ACC112 (cell line): Measurements from ENCODE around the gene DGKB.

ENCODE experiments used
- H2AFZ ChIP-seq: fragments of 200-600 bp; sonication (generic); one replicate; pipeline ENCODE4 v1.6.0; 2017; ENCODE audit warnings: antibody characterized with exemption, low read length; ENCODE audit not compliant: unreplicated experiment
- H3K27ac ChIP-seq: fragments of 200-600 bp; sonication (generic); 2 replicates; pipeline ENCODE4 v1.5.1; 2014; ENCODE audit warnings: low read depth, mild to moderate bottlenecking, antibody characterized with exemption, low read length, moderate library complexity
- H3K27me3 ChIP-seq: fragments of 200-600 bp; sonication (generic); 2 replicates; pipeline ENCODE4 v1.6.1; 2014; ENCODE audit warnings: mild to moderate bottlenecking, antibody characterized with exemption, low read length, moderate library complexity, mixed read lengths; ENCODE audit not compliant: insufficient read depth
- H3K36me3 ChIP-seq: fragments of 200-600 bp; sonication (generic); 2 replicates; pipeline ENCODE4 v1.6.1; 2016; ENCODE audit warnings: mild to moderate bottlenecking, antibody characterized with exemption, low read length, moderate library complexity, mixed read lengths; ENCODE audit not compliant: insufficient read depth
- H3K4me1 ChIP-seq: fragments of 200-600 bp; sonication (generic); one replicate; pipeline ENCODE4 v1.6.1; 2016; ENCODE audit warnings: low read length, mixed read lengths; ENCODE audit not compliant: insufficient read depth, unreplicated experiment, control insufficient read depth
- H3K4me3 ChIP-seq: fragments of 200-600 bp; sonication (generic); 2 replicates; pipeline ENCODE4 v1.5.1; 2014; ENCODE audit warnings: mild to moderate bottlenecking, low read depth, low read length
- H3K79me2 ChIP-seq: fragments of 200-600 bp; sonication (generic); one replicate; pipeline ENCODE4 v1.6.0; 2016; ENCODE audit warnings: low read length; ENCODE audit not compliant: control insufficient read depth, unreplicated experiment, insufficient read depth

DGKB gene

GRCh38 chr7:14900051-14900450, 2.5 kb downstream of the DGKB start:
- Histone ChIP-seq H3K27ac (no peak overlapping the region), H2AFZ (no peak overlapping the region), H3K36me3 (no peaks in the 10 kb centered on the region), H3K4me3 (no peak overlapping the region), H3K4me1 (peaks cover 13% of the 10 kb centered on the region), H3K27me3 (no peaks in the 10 kb centered on the region), H3K79me2 (no peaks in the 10 kb centered on the region)

- no peak overlapping the region for H3K4me3 ChIP-seq
- no peak overlapping the region for H2AFZ ChIP-seq
- peaks cover 21% of the 10 kb centered on the region for H3K4me1 ChIP-seq
- no peak overlapping the region for H3K27ac ChIP-seq
- no peaks in the 10 kb centered on the region for H3K27me3 ChIP-seq
- no peaks in the 10 kb centered on the region for H3K79me2 ChIP-seq
- no peaks in the 10 kb centered on the region for H3K36me3 ChIP-seq
These were observed 3.5 kb downstream of the DGKB start for GRCh38 chr7:14899030-14899429.

GRCh38 chr7:14896461-14896860, 6.1 kb downstream of the DGKB start:
- H3K79me2 ChIP-seq, result no peaks in the 10 kb centered on the region
- no peak overlapping the region for H3K4me3 ChIP-seq
- no peaks in the 10 kb centered on the region for H3K36me3 ChIP-seq
- no peaks in the 10 kb centered on the region for H3K27me3 ChIP-seq
- no peak overlapping the region for H2AFZ ChIP-seq
- H3K4me1 ChIP-seq, result peaks cover 22% of the 10 kb centered on the region
- no peak overlapping the region for H3K27ac ChIP-seq

- Histone ChIP-seq H3K27me3 (no peaks in the 10 kb centered on the region), H3K36me3 (no peaks in the 10 kb centered on the region), H3K4me1 (peaks cover 16% of the 10 kb centered on the region), H3K4me3 (no peak overlapping the region), H3K27ac (no peak overlapping the region), H2AFZ (no peak overlapping the region), H3K79me2 (no peaks in the 10 kb centered on the region)
These were observed 7.7 kb downstream of the DGKB start for GRCh38 chr7:14894826-14895225.

- peak overlapping the region; percentile 36 for H2AFZ ChIP-seq
- H3K27me3 ChIP-seq, result no peaks in the 10 kb centered on the region
- peaks cover 26% of the 10 kb centered on the region for H3K4me1 ChIP-seq
- H3K27ac ChIP-seq, result no peak overlapping the region
- no peak overlapping the region; the same call in 1 of the 2 replicates for H3K4me3 ChIP-seq
- H3K36me3 ChIP-seq, result no peaks in the 10 kb centered on the region
- H3K79me2 ChIP-seq, result no peaks in the 10 kb centered on the region
These were observed 9.6 kb downstream of the DGKB start for GRCh38 chr7:14892961-14893360.

GRCh38 chr7:14891289-14891688, 11.3 kb downstream of the DGKB start:
- no peak overlapping the region for H2AFZ ChIP-seq
- no peak overlapping the region for H3K27ac ChIP-seq
- no peaks in the 10 kb centered on the region for H3K27me3 ChIP-seq
- no peaks in the 10 kb centered on the region for H3K79me2 ChIP-seq
- H3K4me3 ChIP-seq, result no peak overlapping the region
- H3K4me1 ChIP-seq, result peaks cover 26% of the 10 kb centered on the region
- H3K36me3 ChIP-seq, result no peaks in the 10 kb centered on the region

GRCh38 chr7:14888962-14889361, 13.6 kb downstream of the DGKB start:
- Histone ChIP-seq H3K79me2 (no peaks in the 10 kb centered on the region), H3K4me1 (peaks cover 16% of the 10 kb centered on the region), H3K36me3 (no peaks in the 10 kb centered on the region), H3K27me3 (no peaks in the 10 kb centered on the region), H3K4me3 (no peak overlapping the region), H3K27ac (no peak overlapping the region), H2AFZ (no peak overlapping the region)

- Histone ChIP-seq H3K4me1 (peaks cover 11% of the 10 kb centered on the region), H3K36me3 (no peaks in the 10 kb centered on the region), H3K79me2 (no peaks in the 10 kb centered on the region), H2AFZ (no peak overlapping the region), H3K27ac (no peak overlapping the region), H3K27me3 (no peaks in the 10 kb centered on the region), H3K4me3 (no peak overlapping the region)
These were observed 16.0 kb downstream of the DGKB start for GRCh38 chr7:14886533-14886932.

- Histone ChIP-seq H3K27me3 (no peaks in the 10 kb centered on the region), H3K27ac (no peak overlapping the region), H2AFZ (no peak overlapping the region), H3K4me3 (no peak overlapping the region), H3K36me3 (no peaks in the 10 kb centered on the region), H3K4me1 (no peaks in the 10 kb centered on the region), H3K79me2 (no peaks in the 10 kb centered on the region)
These were observed 26.5 kb downstream of the DGKB start for GRCh38 chr7:14875941-14876587.

GRCh38 chr7:14871880-14872279, 30.7 kb downstream of the DGKB start:
- no peak overlapping the region for H3K27ac ChIP-seq
- H3K4me1 ChIP-seq, result no peaks in the 10 kb centered on the region
- H3K27me3 ChIP-seq, result no peaks in the 10 kb centered on the region
- H3K79me2 ChIP-seq, result no peaks in the 10 kb centered on the region
- no peaks in the 10 kb centered on the region for H3K36me3 ChIP-seq
- no peak overlapping the region for H2AFZ ChIP-seq
- no peak overlapping the region for H3K4me3 ChIP-seq

GRCh38 chr7:14870394-14870793, 32.2 kb downstream of the DGKB start:
- Histone ChIP-seq H3K79me2 (no peaks in the 10 kb centered on the region), H3K4me1 (no peaks in the 10 kb centered on the region), H3K27me3 (no peaks in the 10 kb centered on the region), H3K36me3 (no peaks in the 10 kb centered on the region), H3K27ac (no peak overlapping the region), H3K4me3 (no peak overlapping the region), H2AFZ (no peak overlapping the region)
